Bronchial epithelial cell (primary cell): ENCODE measurements around the gene KNSTRN. TPM values are rescaled to one million over a fixed set of nuclear protein-coding genes. Genes with fewer than 3 reads are reported as not detected.

Experiments
- DNase-seq: peaks from one replicate; pipeline ENCODE4 v3.0.0-alpha.2; 2010; ENCODE audit warnings: low read depth
- FAIRE-seq: peaks from 2 replicates; lab custom pipeline; 2011; peaks lifted over from hg19 to GRCh38; lab: Jason Lieb, UNC
- H3K27me3 ChIP-seq: 2 replicates; pipeline ENCODE4 v1.5.1; 2011; ENCODE audit warnings: low read length; ENCODE audit not compliant: control insufficient read depth, insufficient read depth
- H3K36me3 ChIP-seq: 2 replicates; pipeline ENCODE4 v1.5.1; 2011; ENCODE audit warnings: low read length; ENCODE audit not compliant: control insufficient read depth, insufficient read depth
- H3K4me3 ChIP-seq: 2 replicates; pipeline ENCODE4 v1.5.1; 2011; ENCODE audit warnings: mild to moderate bottlenecking, low read depth, low read length, control low read depth
- CTCF ChIP-seq: IDR thresholded peaks from 2 replicates; pipeline ENCODE4 v1.5.1; 2011; ENCODE audit warnings: mild to moderate bottlenecking, moderate library complexity, low read length, control low read depth, inconsistent platforms; ENCODE audit not compliant: insufficient read depth, severe bottlenecking
- total RNA-seq: library from RNA; depleted of rRNA; stranded (reverse); fragments of >200 nt; gene quantifications from 2 replicates; pipeline ENCODE4 v1.2.1, GENCODE V29; 2014

KNSTRN gene
- total RNA-seq, 1 donor from 2014 or later, result 56.9 TPM

- Histone ChIP-seq H3K36me3 (no peaks in the 10 kb centered on the region), H3K27me3 (peaks cover 2% of the 10 kb centered on the region), H3K4me3 (no peak overlapping the region)
- no peak for DNase-seq
- no peak for TF ChIP-seq CTCF
- no peak for FAIRE-seq
These were observed 34.7 kb upstream of the KNSTRN start for GRCh38 chr15:40347559-40348473.

GRCh38 chr15:40348474-40348870 is 34.0 kb upstream of the KNSTRN start:
- FAIRE-seq, result no peak
- no peak for TF ChIP-seq CTCF
- Histone ChIP-seq H3K27me3 (peaks cover 4% of the 10 kb centered on the region), H3K36me3 (no peaks in the 10 kb centered on the region), H3K4me3 (no peak overlapping the region)
- DNase-seq, result no peak

GRCh38 chr15:40349163-40349562 is 33.4 kb upstream of the KNSTRN start:
- FAIRE-seq, result no peak

GRCh38 chr15:40352281-40352901 is 30.1 kb upstream of the KNSTRN start:
- no peak for FAIRE-seq
- Histone ChIP-seq H3K4me3 (no peak overlapping the region), H3K36me3 (no peaks in the 10 kb centered on the region), H3K27me3 (peaks cover 6% of the 10 kb centered on the region)
- no peak for TF ChIP-seq CTCF
- DNase-seq, result no peak

More at GRCh38 chr15:40349163-40349562, 33.4 kb upstream of the KNSTRN start:
- peaks cover 6% of the 10 kb centered on the region for H3K27me3 ChIP-seq
- no peak for DNase-seq
- no peaks in the 10 kb centered on the region for H3K36me3 ChIP-seq
- H3K4me3 ChIP-seq, result no peak overlapping the region
- no peak for TF ChIP-seq CTCF

- H3K36me3 ChIP-seq, result no peaks in the 10 kb centered on the region
- H3K4me3 ChIP-seq, result no peak overlapping the region
- TF ChIP-seq CTCF, result no peak
- H3K27me3 ChIP-seq, result peaks cover 6% of the 10 kb centered on the region
- no peak for FAIRE-seq
- DNase-seq, result no peak
These were observed 28.8 kb upstream of the KNSTRN start for GRCh38 chr15:40353697-40354096.
